ENCODE data around the gene SLC16A14.

Gene SLC16A14

GRCh38 chr2:230042195-230042594 lies 26.5 kb downstream of the SLC16A14 start:
- DNase-seq (ENCODE audit: low read depth in 1 of 2, low spot score in 1 of 2) = no peak

- DNase-seq (ENCODE audit: low read depth in 1 of 2, low spot score in 1 of 2) = no peak
These were observed 45.4 kb downstream of the SLC16A14 start for GRCh38 chr2:230023313-230023712.

GRCh38 chr2:230019742-230020141 lies 49.0 kb downstream of the SLC16A14 start:
- no peak for DNase-seq (ENCODE audit: low read depth in 1 of 2, low spot score in 1 of 2)

GRCh38 chr2:230018153-230018552 lies 50.6 kb downstream of the SLC16A14 start:
- no peak for DNase-seq (ENCODE audit: low read depth in 1 of 2, low spot score in 1 of 2)

- DNase-seq (ENCODE audit: low read depth in 1 of 2, low spot score in 1 of 2) = no peak
These were observed 51.9 kb downstream of the SLC16A14 start for GRCh38 chr2:230016844-230017243.

GRCh38 chr2:230012267-230012884 lies 56.3 kb downstream of the SLC16A14 start:
- DNase-seq (ENCODE audit: low read depth in 1 of 2, low spot score in 1 of 2) = no peak

GRCh38 chr2:230011617-230012016 lies 57.1 kb downstream of the SLC16A14 start:
- no peak for DNase-seq (ENCODE audit: low read depth in 1 of 2, low spot score in 1 of 2)

GRCh38 chr2:230010501-230010900 lies 58.2 kb downstream of the SLC16A14 start:
- no peak for DNase-seq (ENCODE audit: low read depth in 1 of 2, low spot score in 1 of 2)

GRCh38 chr2:230008708-230009066 lies 60.0 kb downstream of the SLC16A14 start:
- DNase-seq (ENCODE audit: low read depth in 1 of 2, low spot score in 1 of 2) = no peak

- DNase-seq (ENCODE audit: low read depth in 1 of 2, low spot score in 1 of 2) = peak; percentile 75 to 78
These were observed 60.6 kb downstream of the SLC16A14 start for GRCh38 chr2:230007931-230008707.

- DNase-seq (ENCODE audit: low read depth in 1 of 2, low spot score in 1 of 2) = no peak
These were observed 68.4 kb downstream of the SLC16A14 start for GRCh38 chr2:230000118-230000841.

GRCh38 chr2:229997565-229997964 lies 71.2 kb downstream of the SLC16A14 start:
- DNase-seq (ENCODE audit: low read depth in 1 of 2, low spot score in 1 of 2) = no peak

GRCh38 chr2:229996320-229996719 lies 72.4 kb downstream of the SLC16A14 start:
- no peak for DNase-seq (ENCODE audit: low read depth in 1 of 2, low spot score in 1 of 2)

- no peak for DNase-seq (ENCODE audit: low read depth in 1 of 2, low spot score in 1 of 2)
These were observed 75.5 kb downstream of the SLC16A14 start for GRCh38 chr2:229993236-229993635.
